Fibroblast of peridontal ligament (primary cell): ENCODE measurements around the gene SAMMSON.

Source experiments
- DNase-seq: peaks from one replicate; pipeline ENCODE4 v3.0.0-alpha.2; 2010; ENCODE audit errors: extremely low read depth

SAMMSON gene

GRCh38 chr3:70011582-70011981 lies 12.0 kb downstream of the SAMMSON start:
- DNase-seq = no peak

DNA sequence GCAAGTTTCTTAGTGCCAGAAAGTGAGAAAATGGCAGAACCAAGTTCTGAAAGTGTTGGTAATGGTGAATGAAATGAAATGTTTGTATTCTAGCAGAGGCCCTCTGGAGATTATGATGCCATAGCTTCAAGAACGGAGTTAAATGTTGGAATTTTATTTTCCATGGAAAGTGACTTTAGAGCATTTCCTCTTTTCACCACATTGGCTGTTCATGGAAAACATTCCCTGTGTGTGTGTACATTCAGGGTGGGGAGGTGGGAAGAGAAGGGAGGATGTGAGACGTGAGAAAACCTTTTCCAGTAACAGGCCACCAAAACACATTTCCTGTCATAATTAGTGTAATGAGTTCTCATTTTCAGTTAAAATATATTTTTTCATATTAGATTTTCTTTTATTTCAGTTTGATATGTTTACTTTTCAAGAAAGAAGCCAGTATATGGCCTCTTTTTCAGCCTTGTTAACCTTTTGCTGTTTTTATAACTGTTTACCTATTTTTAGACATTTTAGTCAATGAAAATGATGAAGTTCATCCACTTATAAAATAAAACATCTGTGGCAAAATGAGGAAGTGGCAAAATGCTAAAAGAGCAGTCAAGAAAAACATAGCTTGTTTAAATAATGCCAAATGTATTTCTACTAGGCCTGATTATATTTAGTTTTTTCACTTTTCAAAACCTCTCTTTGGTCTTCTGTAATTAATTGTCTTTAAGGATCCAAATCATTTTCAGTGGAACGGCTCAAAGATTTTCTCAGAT lies 21.6 kb downstream of the SAMMSON start:
- no peak for DNase-seq

DNA sequence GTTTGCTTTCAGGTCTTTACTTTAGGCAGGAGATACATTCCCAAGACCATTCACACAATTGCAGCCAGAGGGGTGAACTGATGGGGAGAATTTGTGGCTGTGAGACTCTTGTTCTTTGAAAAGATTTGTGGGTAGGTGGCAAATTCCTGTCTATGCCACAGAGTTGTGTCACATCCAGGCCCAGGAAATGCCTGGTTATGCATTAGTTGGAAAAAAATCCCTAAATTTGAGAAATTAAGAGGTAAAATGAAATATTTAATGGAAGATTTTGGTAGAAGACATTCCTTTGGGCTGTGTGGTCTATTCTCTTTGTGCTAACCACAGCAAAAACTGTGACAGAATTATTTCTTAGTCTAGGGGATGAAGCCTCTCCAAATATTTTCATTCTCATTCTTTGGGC lies 28.8 kb downstream of the SAMMSON start:
- no peak for DNase-seq

DNA sequence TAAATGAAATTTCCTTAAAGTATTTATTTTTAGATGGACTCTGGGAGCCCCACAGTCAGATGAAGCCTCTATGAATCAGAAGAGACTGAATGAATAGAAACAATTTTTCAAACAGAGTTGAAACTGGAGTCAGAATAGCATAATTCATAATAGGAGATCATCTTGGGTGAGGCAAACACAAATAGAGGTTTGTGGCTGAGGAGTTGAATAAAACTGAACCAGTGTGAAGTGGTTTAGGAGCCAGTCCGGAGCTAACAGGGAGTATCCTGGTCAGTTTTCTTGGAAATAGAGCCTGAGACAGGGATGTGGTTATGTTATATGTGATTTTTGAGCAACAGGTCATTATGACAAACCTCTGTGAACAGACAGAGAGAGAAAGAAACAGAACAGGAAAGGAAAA lies 39.2 kb downstream of the SAMMSON start:
- no peak for DNase-seq

DNA sequence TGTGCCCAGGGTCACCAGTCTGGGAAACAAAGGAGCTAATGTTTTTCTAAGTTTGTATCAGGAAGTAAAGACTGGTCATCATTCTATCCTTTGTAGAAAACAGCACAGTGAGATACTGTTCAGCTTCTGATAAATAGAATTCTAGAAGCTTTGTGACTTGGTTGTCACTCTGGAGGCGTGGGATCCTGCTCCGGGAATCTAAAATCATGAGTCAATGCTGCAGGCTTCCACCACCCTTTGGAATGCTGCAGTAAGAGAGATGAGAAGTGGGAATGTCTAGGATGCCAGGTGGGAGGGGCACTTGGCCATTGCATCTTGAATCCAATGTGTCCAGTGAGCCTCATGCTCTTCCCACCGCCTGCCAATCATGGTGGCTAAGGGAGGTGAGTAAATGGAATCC lies 40.9 kb downstream of the SAMMSON start:
- no peak for DNase-seq

GRCh38 chr3:70042641-70043040 lies 43.1 kb downstream of the SAMMSON start:
- DNase-seq = no peak

DNA sequence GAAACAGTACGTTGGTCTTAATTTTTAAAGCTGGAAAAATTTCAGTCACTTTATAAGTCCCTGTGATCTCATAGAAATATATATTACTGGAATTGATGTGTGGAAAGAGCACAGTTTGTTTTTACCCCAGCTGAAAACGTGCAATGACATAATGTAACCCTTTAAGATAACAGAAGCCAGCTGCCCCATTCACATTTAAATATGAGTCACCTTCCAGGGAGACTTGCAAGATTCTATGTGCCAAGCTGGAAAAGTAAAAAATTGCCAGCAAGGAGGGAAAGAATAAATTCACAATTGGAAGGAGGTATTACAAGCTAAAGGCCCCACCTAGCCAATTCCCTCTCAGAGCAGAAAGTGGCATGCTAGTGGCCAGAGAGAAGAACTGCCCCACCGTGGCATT lies 50.2 kb downstream of the SAMMSON start:
- DNase-seq = peak; percentile 3

GRCh38 chr3:70053293-70053692 lies 53.8 kb downstream of the SAMMSON start:
- DNase-seq = no peak

DNA sequence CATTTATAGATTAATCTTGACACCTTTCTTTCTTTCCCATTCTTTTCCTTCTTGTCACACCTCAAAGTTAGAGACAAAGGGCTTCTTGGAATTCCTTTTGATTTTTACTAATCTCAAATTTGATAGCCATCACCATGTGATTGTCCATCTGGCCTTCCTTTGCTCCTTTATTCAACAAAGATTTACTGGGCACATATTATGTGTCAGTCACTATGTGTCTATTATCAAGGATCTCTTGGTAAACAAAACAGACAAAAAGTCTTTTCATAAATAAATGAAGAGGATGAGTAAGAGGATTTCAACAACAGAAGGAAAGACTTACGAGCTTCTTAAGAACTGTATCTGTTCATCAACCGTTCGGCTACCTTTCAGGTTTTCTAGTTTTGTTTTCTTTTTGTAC lies 56.5 kb downstream of the SAMMSON start:
- no peak for DNase-seq

DNA sequence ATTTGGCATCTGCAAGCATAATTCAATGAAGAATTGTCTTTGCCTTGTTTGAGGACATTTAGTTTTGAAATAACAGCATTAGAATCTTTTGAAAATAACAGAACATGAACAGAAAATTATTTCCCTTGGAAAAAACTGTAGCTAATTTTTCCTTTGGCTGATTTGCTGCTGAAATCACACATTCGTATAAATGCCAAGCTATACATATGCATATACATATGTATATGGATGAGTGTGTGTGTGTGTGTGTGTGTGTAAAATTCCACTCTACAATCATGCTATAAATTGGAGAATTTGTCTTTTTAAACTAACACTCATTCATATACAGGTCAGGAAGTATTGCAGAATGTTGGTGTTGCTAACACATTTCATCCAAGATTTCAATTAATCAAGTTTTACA lies 57.9 kb downstream of the SAMMSON start:
- DNase-seq = no peak

DNA sequence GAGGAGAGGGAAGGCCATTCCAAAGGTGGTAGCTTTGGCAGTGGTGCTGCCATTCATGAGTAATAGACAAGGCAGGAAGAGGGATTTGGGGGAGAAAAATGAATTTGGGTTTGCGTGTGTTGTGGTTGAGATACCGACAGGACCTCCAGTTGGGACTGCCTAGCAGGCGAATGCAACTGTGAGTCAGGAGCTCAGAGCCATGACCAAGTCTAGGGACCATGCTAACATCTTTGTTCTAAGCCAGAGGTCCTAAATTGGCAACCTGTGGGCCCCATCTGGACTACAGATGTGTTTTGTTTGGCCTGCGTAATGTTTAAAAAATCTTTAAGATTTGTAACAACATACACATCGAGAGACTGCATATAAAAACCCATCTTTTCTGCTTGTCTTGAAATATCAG lies 61.6 kb downstream of the SAMMSON start:
- no peak for DNase-seq

DNA sequence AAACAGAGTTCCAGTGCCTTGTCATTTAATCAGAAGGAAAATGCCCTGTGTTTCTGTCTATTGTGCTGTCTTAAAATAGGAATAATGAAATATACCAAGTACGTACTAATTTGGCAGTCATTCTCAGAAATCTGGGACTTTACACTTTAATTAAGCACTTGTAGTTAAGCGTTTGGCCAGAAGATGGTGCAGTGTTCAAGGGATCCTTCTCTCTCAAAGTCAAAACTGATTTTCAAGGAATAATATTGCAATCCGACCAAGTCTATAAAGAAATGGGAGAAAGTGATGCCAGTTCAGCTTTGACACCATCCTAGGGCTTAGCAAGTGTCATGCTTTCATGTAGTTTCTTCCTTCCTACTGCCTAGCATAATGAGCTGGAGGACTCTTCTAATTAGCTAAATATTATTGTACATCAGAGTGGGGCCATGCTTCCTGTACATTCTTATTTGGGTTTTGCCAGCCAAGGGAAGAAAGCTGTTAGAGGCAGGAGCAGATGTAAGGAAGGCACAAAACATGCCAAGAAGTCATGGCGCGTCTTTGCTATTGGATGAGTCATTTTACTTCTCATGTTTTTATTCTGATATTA lies 64.8 kb downstream of the SAMMSON start:
- peak; percentile 53 for DNase-seq

DNA sequence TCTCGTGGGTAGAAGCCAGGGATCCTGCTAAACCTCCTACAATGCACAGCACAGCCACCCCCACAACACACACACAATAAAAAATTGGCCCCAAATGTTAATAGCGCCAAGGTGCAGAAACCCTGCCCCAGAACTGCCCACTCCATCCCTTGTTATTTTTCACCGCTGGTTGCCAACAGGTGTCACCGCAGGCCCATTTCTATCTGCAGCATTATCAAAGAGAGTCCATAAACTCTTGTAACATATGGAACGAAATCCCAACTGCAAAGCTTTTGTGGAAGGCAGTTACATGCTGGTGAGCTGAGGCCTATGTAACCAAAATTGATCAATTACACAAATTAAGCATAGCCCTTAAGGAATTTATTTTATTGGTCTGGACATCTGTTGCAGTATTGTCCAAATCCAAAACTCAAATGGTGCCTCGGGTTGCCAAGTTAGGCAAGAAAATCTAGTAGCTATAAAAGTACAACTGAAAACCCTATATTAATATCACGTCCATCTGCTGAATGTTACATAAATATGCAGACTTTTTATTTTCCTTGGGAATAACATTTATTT lies 66.2 kb downstream of the SAMMSON start:
- DNase-seq = no peak

DNA sequence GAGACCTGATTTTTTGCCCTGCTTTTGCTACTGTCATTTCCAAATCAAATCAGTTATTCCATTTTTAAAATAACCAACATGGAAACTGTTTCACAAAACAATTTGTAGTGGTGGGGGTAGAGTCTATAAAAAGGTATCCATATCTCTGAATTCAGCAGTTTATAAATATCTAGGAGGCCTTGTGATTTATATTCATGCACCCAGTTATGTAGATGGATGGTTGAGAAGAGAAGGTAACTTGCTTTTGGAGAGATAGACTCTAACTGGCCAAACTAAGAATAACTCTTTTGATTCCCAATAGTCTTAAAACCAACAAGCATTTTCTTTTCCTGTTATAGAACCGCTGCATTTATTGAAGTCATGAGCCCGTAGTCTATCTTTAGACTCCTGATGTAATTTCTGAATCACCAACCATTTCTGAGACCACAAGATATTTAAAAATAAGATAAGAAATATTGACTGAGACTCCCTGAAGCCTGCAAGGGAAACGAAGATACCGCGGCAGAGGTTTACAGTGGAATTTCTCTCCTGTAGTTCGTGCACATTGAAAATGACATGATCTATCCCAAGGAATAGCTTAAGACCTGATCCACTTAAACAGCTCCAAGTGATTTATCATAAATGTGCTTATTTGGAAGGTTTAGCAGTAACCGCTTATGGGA lies 68.5 kb downstream of the SAMMSON start:
- DNase-seq = peak; percentile 6

- no peak for DNase-seq
These were observed 70.0 kb downstream of the SAMMSON start for GRCh38 chr3:70069557-70069956.

- no peak for DNase-seq
These were observed 71.6 kb downstream of the SAMMSON start for GRCh38 chr3:70071138-70071537.

- DNase-seq = no peak
These were observed 72.6 kb downstream of the SAMMSON start for GRCh38 chr3:70072180-70072579.

DNA sequence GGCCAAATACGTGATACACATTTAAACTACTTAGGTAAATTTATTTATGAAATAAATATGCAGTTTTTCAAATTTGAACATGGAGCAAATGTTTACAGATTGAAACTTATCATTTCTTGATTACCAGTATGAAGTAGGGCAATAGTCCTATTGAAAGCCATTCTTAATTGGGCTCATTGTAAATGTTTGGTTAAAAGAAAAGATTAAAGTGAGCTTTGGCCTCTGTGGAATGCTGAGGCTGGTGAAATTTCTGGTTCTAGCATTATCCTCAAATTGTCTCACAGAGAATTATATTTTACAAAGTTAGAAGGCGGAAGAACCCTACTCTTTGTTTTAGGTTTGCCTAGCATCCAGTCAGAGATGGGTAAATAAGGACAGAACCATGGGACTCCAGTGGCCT lies 73.2 kb downstream of the SAMMSON start:
- no peak for DNase-seq

- no peak for DNase-seq
These were observed 75.6 kb downstream of the SAMMSON start for GRCh38 chr3:70075101-70075500.

- DNase-seq = no peak
These were observed 76.9 kb downstream of the SAMMSON start for GRCh38 chr3:70076396-70076795.

GRCh38 chr3:70078778-70079177 lies 79.2 kb downstream of the SAMMSON start:
- DNase-seq = peak; percentile 20

- no peak for DNase-seq
These were observed 86.1 kb downstream of the SAMMSON start for GRCh38 chr3:70085613-70086012.

DNA sequence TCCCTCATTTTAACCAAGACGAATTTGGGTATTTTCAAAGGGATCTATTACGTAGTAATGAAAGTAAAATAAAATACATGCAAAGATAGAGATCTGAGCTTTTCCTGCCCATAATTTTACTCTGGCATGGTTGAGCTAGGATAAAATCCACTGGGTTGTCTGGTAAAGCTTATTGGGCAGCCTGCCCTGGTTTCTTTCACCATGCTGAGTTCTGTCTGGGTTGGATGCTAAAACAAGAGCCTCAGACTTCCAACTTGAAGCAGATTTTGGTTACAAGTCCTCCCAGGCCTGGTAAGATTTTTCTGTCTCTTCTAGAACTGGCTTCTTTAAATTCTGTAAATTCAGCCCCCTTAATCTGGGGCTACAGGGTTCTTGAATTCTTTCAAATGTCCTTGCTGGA lies 86.8 kb downstream of the SAMMSON start:
- DNase-seq = no peak
